ENCODE data around the gene COL6A2. TPM values are rescaled to one million over a fixed set of nuclear protein-coding genes. Genes with fewer than 3 reads are reported as not detected.

COL6A2 gene
- total RNA-seq, 1 experiment from 2014 or later, result 87.0 TPM

DNA sequence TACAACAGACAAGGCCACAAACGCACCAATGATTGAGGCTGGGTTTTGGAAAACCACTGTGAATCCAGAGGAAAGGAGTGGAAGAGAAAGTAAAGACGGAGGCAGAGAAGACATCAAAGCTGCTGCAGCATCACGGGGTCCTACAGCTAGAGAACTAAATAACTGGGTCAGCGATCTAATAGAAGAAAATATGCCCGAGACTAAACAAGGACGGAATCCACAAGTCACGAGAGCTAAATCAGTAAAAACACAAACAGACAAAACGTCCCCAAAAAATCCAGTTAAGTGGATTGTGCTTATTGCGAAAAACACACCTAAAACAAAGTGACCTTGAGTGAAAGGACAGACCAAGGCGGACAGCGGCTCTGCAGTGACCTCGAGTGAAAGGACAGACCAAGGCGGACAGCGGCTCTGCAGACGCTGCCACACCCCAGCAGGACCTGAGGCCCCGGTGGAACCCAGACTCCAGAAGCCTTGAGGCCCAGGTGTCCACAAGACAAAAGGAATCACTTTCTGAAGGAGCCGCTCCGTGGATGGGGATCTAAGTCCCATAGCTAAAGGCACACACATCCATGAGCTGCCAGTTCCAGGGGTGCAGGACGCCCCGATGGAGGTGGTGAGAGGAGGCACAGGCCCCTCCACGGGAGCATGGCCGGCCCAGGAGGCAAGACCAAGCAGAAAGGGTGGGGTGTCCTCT, 51.4 kb downstream of the COL6A2 start:
- no peak overlapping the region for H3K9ac ChIP-seq (ENCODE audit: low read length)
- no peak overlapping the region for H3K4me3 ChIP-seq (replicated peaks in 1 of 2; ENCODE audit: low read depth in 1 of 2, low read length in 2 of 2)
- POLR2A ChIA-PET, result no interaction called here
- H4K20me1 ChIP-seq (ENCODE audit: insufficient read depth), result no peaks in the 10 kb centered on the region
- peaks cover 7 to 16% of the 10 kb centered on the region in 2 experiments; a peak in 3 of 4 replicates for H3K4me1 ChIP-seq (ENCODE audit: control insufficient read depth in 1 of 2, insufficient read depth in 2 of 2, low read length in 2 of 2)
- no peaks in the 10 kb centered on the region for H3K9me2 ChIP-seq (ENCODE audit: insufficient read depth)
- no peak overlapping the region for H2AFZ ChIP-seq (ENCODE audit: low read depth, low read length, poor library complexity, severe bottlenecking)
- H3K36me3 ChIP-seq (ENCODE audit: control insufficient read depth in 1 of 2, insufficient read depth in 2 of 2, low read length in 2 of 2), result no peaks in the 10 kb centered on the region
- TF ChIP-seq FOSL1 (IDR thresholded peaks at IDR 0.05; ENCODE audit: low read depth) (no peak), SP1 (IDR thresholded peaks at IDR 0.05; ENCODE audit: low read depth) (no peak), EZH2 (IDR thresholded peaks at IDR 0.05) (no peak), JUND (IDR thresholded peaks at IDR 0.05) (no peak)
- TF ChIP-seq, protein P1, sequence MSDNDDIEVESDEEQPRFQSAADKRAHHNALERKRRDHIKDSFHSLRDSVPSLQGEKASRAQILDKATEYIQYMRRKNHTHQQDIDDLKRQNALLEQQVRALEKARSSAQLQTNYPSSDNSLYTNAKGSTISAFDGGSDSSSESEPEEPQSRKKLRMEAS (IDR thresholded peaks at IDR 0.05), result no peak
- TF ChIP-seq, protein P2, sequence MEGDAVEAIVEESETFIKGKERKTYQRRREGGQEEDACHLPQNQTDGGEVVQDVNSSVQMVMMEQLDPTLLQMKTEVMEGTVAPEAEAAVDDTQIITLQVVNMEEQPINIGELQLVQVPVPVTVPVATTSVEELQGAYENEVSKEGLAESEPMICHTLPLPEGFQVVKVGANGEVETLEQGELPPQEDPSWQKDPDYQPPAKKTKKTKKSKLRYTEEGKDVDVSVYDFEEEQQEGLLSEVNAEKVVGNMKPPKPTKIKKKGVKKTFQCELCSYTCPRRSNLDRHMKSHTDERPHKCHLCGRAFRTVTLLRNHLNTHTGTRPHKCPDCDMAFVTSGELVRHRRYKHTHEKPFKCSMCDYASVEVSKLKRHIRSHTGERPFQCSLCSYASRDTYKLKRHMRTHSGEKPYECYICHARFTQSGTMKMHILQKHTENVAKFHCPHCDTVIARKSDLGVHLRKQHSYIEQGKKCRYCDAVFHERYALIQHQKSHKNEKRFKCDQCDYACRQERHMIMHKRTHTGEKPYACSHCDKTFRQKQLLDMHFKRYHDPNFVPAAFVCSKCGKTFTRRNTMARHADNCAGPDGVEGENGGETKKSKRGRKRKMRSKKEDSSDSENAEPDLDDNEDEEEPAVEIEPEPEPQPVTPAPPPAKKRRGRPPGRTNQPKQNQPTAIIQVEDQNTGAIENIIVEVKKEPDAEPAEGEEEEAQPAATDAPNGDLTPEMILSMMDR (IDR thresholded peaks at IDR 0.05 in 2 of 3, conservative IDR thresholded peaks at IDR 0.05 in 1 of 3; ENCODE audit: borderline replicate concordance in 1 of 3, insufficient read depth in 1 of 3, low read depth in 2 of 3, low read length in 2 of 3), result no peak
- no peaks in the 10 kb centered on the region for H3K9me3 ChIP-seq (ENCODE audit: control insufficient read depth in 1 of 2, insufficient read depth in 1 of 2, low read depth in 1 of 2, low read length in 2 of 2)
- RAD21 ChIA-PET (ENCODE audit: low non-redundant PET in 1 of 2, low total read pairs in 2 of 2, uncharacterized antibody in 2 of 2, unreplicated experiment in 2 of 2), result no interaction called here
- ATAC-seq (no peak), DNase-seq (ENCODE audit: low read depth, low spot score) (no peak)
- no peak overlapping the region for H3K4me2 ChIP-seq (ENCODE audit: low read length)
- intact Hi-C loops (cut with micrococcal nuclease), result loop anchor here (2.0 to 10.0 kb wide), 5 partner anchors 51 to 178 kb away; partner anchors contain the start of genes COL6A2, MCM3AP and YBEY
- no peak overlapping the region for H3K27ac ChIP-seq (ENCODE audit: low read depth, low read length)
- no peaks in the 10 kb centered on the region for H3K27me3 ChIP-seq (ENCODE audit: insufficient read depth, low read length)
- BruUV-seq (replicated peaks), result no TSS peak
- H3K79me2 ChIP-seq (ENCODE audit: insufficient read depth, low read length), result no peaks in the 10 kb centered on the region
- CTCF ChIA-PET, result no interaction called here

- peaks cover 7 to 16% of the 10 kb centered on the region in 2 experiments; a peak in 3 of 4 replicates for H3K4me1 ChIP-seq (ENCODE audit: control insufficient read depth in 1 of 2, insufficient read depth in 2 of 2, low read length in 2 of 2)
- no peaks in the 10 kb centered on the region for H3K27me3 ChIP-seq (ENCODE audit: insufficient read depth, low read length)
- H3K79me2 ChIP-seq (ENCODE audit: insufficient read depth, low read length), result no peaks in the 10 kb centered on the region
- ATAC-seq (no peak), DNase-seq (ENCODE audit: low read depth, low spot score) (no peak)
- ChIA-PET CTCF (no interaction called here), RAD21 (ENCODE audit: low non-redundant PET in 1 of 2, low total read pairs in 2 of 2, uncharacterized antibody in 2 of 2, unreplicated experiment in 2 of 2) (no interaction called here), POLR2A (no interaction called here)
- H3K9ac ChIP-seq (ENCODE audit: low read length), result no peak overlapping the region
- H2AFZ ChIP-seq (ENCODE audit: low read depth, low read length, poor library complexity, severe bottlenecking), result no peak overlapping the region
- no peak overlapping the region for H3K4me3 ChIP-seq (replicated peaks in 1 of 2; ENCODE audit: low read depth in 1 of 2, low read length in 2 of 2)
- H4K20me1 ChIP-seq (ENCODE audit: insufficient read depth), result no peaks in the 10 kb centered on the region
- no peak overlapping the region for H3K27ac ChIP-seq (ENCODE audit: low read depth, low read length)
- intact Hi-C loops (cut with micrococcal nuclease), result no loop called here
- H3K9me2 ChIP-seq (ENCODE audit: insufficient read depth), result no peaks in the 10 kb centered on the region
- no peaks in the 10 kb centered on the region for H3K36me3 ChIP-seq (ENCODE audit: control insufficient read depth in 1 of 2, insufficient read depth in 2 of 2, low read length in 2 of 2)
- no TSS peak for BruUV-seq (replicated peaks)
- H3K9me3 ChIP-seq (ENCODE audit: control insufficient read depth in 1 of 2, insufficient read depth in 1 of 2, low read depth in 1 of 2, low read length in 2 of 2), result no peaks in the 10 kb centered on the region
- TF ChIP-seq, protein P3, sequence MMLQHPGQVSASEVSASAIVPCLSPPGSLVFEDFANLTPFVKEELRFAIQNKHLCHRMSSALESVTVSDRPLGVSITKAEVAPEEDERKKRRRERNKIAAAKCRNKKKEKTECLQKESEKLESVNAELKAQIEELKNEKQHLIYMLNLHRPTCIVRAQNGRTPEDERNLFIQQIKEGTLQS (IDR thresholded peaks at IDR 0.05), result no peak
- no peak for TF ChIP-seq ZNF274 (IDR thresholded peaks at IDR 0.05; ENCODE audit: low read depth, low read length)
- TF ChIP-seq SP1 (IDR thresholded peaks at IDR 0.05; ENCODE audit: low read depth), result no peak
- TF ChIP-seq POLR2AphosphoS5 (IDR thresholded peaks at IDR 0.05; ENCODE audit: low read depth, low read length), result no peak
- TF ChIP-seq EGR1 (IDR thresholded peaks at IDR 0.05; ENCODE audit: low read depth), result no peak
- H3K4me2 ChIP-seq (ENCODE audit: low read length), result no peak overlapping the region
Observed at GRCh38 chr21:46150073-46150472, 52.2 kb downstream of the COL6A2 start.

Measured in HCT116 (cell line).